Stimulated activated CD4-positive, alpha-beta T cell treated with anti-CD3 and anti-CD28 coated beads, Interleukin-12 subunit alpha, Interleukin-12 subunit beta, amount 100 ng/mL, for 48 hours (primary cell): Measurements from ENCODE around the gene IMPG2.

Experiments
- DNase-seq, 3 donors: peaks; one replicate each; pipeline ENCODE4 v3.0.0-alpha.2; 2020; ENCODE audit warnings: low read depth in 2 of 3, low spot score in 1 of 3

The IMPG2 gene

DNA sequence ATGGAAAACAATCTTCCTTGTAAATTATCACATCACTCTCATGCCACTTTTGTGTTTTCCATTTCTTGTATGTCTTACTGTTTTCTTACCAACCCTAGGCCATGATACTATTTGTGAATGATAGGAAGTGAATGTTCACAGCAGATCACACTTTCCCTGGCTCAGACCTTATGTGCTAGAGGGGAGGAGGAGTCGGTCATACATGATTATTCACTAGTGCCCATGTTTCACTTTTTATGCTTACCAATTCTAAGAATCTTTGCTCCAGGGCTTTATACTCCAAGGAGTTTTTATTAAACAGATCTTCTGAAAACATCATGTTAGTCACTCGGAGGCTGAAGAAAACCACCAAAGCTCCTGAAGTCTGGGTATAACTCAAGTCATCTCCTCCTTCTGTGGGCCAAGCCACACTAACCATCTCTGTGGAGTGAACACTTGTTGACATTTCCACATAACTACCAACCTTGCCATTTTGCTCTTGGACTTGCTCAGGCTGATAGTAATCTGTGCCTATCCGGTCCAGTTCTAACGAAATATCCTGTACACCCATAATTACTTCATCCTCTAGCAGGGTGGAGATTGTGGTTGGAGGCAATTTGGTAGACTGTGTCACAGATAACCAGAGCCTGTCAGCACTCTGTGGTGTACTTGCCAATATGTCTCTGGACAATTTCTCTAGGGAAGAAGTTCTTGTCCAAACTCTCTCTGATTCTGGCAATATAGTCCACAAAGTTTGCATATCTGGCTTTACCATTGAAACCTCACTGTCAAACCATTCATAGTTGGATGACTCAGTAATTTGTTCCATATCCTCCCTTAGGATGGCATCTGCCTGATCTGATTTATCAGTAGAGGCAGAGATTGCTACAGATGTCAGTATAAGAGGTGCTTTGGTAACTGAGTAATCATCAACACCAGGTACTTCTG lies 76.8 kb downstream of the IMPG2 start:
- DNase-seq, result peak in 1 of 3 donors; percentile 4

DNA sequence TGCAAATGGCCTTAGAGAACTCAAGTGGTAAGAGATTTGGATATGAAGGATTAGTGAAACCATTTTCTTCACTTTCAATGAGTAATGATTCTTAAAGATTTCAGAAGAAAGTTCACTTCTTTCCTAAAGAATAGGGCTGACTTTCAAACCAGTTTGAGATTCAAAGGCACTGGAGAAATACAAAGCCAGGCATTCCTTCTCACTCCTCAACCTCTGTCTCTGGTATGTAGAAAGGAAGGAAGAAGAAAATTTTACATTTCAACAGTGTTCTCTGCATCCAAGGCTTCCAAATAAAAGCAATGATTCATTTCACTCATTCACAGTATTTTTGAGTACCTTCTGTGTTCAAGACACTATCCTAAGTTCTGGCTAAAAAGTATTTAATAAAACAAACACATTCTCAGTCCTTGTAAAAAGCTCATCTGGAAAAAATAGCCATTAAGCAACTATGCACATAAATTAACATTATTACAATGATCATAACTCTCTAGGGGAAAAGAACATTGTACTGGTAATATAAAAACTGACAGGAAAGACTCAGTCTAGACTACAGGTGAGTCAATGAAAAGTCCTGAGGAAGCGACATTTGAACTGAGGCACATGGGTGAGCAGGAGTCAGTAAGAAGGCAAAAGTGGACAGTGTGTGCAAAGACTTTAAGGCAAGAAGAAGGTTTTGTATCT lies 79.5 kb downstream of the IMPG2 start:
- no peak for DNase-seq

DNA sequence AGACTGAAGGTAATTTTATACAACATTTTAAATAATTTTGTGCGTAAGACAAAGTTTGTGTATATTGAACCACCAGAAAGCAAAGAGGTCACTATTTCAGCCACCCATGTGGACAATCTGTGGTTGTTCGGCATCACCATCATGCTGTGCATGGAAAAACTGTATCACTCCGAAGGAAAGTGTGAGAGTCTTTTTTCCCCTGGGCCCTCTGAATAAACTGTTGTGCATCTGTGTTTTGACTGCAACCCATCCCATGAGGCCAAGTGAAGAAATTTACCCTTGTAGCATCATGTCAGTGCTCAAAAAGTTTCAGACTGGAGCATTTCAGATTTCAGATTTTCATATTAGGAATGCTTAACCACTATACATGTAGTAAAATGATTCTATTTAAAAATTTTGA lies 85.3 kb downstream of the IMPG2 start:
- DNase-seq, result no peak

DNA sequence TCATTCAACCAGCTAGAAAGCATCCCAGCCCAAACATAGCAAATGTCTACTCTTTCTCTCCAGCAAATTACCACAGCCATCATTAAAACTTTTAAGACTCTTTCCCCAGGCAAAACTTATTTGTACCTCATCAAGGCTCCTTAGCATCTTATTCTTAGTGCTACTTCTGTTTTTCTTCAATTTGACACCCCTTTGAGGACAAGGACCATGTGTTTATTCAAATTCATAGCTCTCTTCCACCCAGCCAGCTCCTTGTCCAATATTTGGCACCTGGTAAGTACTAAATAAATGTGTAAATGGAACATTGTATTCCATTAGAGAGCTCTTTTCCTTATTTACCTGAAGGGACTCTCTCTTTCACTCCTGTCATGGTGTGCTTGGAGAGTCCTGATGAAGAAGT lies 89.8 kb downstream of the IMPG2 start:
- no peak for DNase-seq

DNA sequence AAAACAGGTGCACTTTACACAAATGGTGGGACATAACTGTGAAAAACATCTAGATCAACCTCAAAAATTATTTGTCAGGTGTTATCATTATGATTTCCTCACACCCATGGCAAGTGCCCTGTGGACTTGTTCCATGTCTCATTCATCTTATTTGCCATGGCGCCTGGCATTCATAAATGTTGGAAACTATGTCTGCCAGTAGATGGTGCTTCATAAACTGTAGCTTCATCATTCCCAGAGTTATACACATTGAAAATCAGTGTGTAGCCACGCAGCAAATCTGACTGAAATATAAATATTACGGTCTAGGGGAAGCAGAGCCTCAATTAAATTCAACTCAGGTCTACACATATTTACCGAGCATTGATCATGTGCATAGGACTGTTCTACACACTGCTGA lies 90.7 kb downstream of the IMPG2 start:
- DNase-seq, result no peak

DNA sequence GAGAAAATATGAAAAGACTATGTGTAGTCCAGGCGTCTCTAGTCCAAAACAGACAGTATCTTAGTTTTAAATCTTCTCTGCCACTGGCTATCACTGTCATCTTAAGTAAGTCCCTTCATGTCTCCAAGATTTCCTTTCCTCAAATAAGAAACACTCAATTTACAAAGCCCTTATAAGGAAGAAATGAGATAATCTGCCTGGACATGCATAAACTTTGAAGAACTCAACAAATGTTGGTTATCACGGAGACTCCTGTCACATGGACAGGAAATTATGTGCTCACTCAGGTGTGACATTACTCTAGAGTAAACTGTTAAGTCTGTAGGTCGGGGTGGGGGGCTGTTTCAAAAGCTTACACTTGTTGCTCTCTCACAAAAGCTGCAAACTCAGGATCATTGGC lies 91.9 kb downstream of the IMPG2 start:
- no peak for DNase-seq

DNA sequence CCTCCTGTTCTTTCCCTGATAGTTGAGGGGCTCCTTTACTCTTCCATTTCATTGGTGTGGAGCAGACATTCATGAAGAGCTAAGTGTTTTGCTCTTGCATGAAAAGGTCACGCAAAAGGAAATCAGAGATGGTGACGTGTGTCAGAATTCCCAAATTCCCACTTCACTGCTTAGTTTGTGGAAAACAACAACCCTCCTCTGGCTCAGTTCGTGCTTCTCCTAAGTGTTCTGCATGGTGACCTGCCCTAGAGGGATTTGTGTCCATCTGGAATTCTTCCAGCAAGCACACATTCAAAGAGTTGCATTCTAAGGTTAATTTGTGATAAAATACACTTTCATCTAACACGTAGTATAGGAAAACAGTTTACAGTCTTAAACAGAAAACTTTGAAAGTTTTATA lies 95.6 kb downstream of the IMPG2 start:
- DNase-seq, result no peak

DNA sequence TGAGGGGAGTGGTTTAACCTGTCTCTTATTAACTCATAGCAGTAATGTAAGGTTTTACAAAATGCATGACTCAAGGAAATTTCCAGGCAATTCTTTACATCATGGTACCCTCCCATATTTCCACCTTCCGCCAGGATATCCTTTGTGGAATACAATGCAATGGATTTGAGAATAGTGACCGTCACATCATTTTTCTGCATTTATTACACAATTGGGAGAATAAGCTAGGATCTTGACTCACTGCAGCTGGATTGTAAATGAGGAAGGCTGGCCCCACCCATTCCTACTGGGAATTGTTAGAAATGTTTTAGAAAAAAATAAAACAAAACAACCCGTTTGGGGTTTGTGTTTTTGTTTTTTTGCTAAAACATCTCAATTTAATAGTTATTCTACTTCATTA lies 97.4 kb downstream of the IMPG2 start:
- no peak for DNase-seq

DNA sequence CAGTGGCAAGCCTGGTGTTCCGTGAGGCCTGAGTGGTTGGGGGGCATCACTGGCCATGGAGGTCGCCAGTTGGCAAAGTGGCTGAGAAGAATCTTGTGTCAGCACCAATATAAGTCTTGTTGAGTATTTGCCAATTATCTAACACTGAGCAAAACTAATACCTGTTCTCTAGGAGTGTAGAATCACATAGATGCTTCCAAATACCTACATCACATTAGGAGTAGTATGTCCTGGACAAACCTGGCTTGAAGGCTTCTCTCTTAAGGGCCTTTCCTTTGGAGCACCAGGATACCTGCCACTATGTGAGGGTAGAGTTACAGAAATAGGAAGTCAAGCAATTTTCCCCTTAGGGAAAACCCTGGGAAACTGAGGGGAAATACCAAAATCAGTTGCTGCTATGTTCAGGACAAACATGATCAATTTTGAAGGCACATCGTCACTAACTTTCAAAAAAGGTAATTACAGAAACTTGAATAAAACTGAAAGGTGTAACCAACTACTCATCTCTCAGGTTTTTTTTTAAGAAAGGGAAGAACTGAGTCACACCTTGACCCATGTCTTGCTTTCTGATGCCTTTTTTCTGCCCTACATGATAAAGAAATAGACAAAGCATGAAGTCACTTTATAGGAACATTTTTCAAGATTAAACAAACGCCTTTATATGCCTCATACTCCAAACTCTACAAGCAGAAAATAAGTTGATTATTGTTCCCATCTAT lies 100.4 kb downstream of the IMPG2 start:
- no peak for DNase-seq

DNA sequence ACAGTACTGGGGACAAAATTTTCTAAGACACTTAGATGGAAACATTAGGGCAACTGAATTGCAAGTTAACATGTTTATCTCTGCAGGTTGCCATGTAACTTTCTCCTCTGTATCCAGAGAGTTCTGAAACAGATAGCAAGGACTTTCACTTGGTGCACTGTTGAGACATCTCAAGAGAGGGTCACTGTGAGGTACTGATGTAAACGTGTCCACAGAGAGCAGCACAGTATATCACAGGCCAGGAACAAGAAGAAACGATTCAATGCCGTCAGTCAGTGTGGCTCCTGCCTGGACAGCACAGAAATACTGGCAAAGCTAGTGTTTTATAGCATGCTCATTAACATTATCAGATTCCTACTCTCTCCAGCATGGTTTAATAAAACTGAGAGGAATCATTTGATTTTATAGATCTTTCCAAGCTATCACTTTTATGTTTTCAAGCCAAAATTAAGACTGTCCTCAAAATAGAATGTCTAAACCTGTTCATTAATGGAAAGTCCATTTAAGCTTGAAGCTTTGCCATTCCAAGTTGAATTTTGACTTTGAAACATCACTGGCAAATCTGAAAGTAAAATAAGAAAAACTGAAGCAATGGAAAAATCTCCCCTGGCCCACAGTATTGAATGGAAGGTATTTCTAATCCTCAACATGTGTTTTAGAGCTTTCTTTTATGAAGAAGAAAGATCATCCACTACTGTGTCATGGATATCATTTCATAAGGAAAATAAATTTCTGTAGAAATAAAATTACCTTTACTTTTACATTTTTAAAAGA lies 102.7 kb downstream of the IMPG2 start:
- no peak for DNase-seq

DNA sequence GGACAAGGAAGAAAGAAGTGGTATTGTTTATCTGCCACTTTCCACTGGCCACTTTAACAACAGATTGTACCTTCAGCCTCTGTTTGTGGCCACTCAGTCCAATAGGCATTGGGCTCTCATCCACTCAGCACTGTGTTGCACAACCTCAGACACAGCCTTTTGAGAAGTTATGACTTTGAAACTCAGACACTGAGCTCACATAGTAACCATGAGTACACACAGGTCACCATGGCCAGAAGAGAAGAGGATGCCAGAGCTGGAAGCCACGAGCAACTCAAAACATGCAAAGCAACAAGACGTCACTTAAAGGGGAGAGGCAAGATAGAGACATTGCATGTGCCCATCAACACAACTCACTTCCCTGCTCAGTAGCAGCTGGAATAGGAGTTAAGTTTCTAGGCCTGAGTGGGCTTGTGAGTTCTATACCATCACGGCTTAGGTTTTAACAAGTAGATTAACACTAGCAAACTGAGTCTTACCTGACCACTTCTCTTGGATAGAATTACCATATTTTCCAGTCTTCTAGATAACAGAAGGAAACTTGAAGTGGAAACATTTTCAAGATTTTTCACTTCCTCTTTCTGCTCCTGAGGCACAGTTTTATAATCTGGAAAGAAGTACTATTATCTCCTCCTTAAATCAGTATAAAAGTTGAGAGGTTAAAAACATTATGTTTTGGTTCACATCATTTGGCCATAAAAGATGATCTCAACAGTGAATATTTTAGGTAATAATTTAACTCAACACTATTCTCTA lies 103.5 kb downstream of the IMPG2 start:
- DNase-seq, result no peak

DNA sequence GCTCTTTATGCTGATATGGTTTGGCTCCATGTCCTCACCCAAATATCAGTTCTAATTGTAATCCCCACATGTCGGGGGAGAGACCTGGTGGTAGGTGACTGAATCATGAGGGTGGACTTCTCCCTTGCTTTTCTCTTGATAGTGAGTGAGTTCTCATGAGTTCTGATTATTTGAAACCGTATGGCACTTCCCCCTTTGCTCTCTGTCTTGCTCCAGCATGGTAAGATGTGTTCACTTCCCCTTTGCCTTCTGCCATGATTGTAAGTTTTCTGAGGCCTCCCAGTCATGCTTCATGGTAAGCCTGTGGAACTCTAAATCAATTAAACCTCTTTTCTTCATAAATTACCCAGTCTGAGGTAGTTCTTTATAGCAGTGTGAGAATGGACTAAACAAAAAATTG lies 107.6 kb downstream of the IMPG2 start:
- no peak for DNase-seq

DNA sequence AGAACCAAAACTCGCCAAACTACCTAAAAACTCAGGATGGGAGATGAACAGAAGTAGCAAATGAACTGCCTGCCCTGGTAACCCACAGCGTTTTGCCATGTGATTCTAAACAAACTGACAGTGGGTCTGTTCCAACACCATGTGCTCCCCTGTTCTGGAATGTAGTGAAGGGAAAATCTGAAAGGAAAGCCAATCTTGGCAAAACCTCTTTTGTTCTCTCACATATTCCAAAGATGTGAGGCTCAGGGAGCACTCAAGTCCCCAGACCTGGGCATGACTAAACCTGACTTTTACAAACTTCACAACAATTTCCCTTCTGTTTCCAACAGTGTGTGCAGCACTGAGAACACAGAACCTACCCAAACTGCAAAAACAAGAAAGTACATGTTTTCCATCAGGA lies 116.1 kb downstream of the IMPG2 start:
- DNase-seq, result no peak

DNA sequence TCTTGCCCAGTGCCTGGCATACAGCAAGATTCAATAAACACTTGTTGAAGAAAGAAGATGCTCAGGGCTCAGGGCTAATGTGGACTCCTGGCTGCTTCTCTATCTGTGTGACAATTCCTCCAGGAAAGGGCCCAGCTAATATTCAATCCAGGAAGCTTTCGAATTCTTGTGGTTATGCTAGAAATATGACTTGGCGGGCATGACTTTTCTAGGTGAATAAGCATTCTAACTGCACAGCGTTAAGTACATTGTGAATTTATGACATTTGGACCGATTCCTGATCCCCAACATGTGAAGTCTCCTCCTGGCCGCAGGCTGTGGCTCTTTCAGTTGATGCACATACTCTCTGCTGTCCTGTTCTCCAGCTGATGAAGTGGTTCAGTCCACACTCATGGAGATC lies 117.0 kb downstream of the IMPG2 start:
- DNase-seq, result no peak

DNA sequence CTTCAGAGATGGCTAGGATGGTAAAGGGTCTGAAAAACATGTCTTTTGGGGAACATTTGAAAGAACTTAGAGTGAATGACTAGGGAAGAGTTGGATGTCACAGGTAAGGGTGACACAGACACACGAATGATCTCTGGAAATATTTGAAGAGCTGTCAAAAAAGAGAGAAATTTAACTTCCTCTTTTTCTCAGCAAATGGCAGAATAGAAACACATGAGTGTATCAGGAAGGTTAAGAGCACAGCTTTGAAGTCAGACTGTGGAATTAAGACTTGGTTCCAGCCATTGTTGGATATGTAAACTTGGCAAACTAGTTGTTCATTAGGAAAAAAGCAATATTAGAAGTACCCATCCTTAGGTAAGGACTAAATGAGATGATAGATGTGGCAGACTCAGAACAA lies 117.7 kb downstream of the IMPG2 start:
- DNase-seq, result no peak

DNA sequence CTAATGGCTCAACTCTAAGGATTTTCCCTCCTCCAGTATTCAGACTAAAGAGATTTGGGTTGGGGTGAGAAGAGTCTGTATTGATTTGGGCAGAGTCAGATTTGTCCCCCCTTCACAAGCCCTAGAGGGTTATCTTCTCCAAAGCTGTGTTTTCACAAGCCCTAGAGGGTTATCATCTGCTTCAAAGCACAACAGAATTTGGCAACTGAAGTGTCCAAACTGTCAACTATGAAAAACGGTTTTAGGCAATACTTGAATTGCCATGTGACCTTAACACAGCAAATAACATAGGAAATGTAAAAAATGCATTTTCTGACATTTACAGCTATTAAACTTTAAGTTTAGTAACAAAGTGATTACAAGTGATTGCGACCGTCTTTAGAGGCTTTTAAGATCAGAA lies 119.9 kb downstream of the IMPG2 start:
- no peak for DNase-seq

DNA sequence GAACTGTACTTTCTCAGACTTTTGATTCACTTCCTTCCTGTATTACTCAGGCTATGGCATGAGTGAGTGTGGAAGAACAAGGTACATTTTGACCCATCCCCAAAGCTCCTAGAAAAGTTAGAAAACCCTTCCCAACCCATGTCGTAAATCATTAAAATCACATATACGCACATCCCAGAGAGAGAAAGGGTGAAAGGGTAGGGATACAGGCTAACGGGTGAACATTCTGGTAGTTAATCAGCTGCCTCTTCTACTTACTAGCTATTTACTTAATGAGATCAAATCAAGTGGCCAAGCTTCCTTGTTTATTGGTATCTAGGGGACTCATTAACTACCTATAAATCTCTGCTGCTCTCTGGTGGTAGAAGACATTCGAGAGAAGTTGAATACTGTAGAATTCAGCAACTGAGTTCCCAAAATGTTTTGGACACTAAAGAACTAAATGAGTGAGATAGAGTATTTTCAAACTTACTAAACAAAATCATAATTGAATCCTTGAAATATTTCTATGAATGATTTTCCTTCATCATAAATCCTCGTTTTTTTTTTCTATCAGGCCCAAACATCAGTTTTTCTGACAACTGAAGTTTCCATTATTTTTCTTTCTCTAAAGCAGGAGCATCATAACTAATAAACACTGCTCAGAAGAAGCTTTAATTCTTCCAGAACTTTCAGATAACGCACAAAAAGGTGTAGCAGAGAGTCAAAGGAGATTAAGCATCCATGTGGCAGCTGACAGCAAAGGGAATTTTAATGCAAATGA lies 124.2 kb downstream of the IMPG2 start:
- DNase-seq, result no peak

DNA sequence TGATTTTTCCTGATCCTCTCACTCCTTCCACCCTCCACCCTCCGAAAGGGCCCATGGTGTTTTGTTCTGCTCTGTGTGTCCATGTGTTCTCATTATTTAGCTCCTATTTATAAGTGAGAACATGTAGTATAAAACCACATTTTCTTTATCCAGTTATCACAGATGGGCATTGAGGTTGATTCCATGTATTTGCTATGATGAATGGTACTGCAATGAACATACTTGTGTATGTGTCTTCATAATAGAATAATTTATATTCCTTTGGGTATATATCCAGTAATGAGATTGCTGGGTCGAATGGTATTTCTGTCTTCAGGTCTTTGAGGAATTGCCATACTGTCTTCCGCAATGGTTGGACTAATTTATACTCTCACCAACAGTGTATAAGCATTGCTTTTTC lies 126.0 kb downstream of the IMPG2 start:
- no peak for DNase-seq

DNA sequence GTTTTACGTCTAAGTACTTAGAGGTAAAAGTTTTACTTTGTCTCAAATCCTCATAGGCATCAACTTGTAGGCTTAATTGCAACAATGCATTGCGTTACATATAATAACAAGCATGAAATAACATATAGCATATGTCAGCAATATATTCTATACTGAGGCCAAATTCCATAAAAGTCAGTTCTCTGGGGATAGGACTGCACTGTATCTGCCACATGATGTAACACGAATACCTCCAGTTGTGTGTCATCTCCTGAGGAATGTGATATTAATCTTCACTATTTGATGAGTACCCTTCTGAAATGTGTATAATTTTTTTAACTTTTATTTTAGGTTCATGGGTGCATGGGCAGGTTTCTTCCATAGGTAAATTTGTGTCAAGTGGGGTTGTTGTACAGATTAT lies 126.4 kb downstream of the IMPG2 start:
- DNase-seq, result no peak

DNA sequence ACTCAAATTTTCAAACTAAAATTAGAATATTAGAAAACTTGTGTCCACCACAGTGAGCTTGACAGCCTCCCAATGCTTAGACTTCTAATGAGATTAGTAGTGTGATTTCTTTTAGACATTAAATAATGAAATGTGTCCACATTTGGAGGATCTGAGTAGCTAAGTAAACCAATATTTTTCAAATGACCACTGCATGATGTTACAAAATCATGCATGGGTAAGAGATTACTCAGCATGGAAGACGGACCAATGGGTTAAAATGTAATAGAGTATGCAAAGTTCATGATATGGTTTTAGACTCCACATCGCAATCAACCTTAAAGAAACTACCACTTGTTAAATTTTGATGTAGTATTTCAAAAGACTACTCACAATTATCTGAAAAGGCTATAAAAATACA lies 130.6 kb downstream of the IMPG2 start:
- DNase-seq, result no peak
